Fibroblast of lung (primary cell): ENCODE results near the gene ATP6V1G2.

Experiments
- EZH2 ChIP-seq: IDR thresholded peaks from 2 replicates; pipeline ENCODE4 v1.5.1; 2012; ENCODE audit warnings: low read length, control low read depth, mild to moderate bottlenecking; ENCODE audit errors: missing control alignments
- TF ChIP-seq, protein P1 (sequence below), 2 donors: IDR thresholded peaks in 1 of 2; conservative IDR thresholded peaks in 1 of 2; 1 replicate in 1 of 2; 2 replicates in 1 of 2; pipeline ENCODE4 v1.5.1; 2011 to 2012; ENCODE audit warnings: low read length in 2 of 2, control low read depth in 1 of 2, inconsistent platforms in 1 of 2, low read depth in 1 of 2, mild to moderate bottlenecking in 1 of 2

DNA sequence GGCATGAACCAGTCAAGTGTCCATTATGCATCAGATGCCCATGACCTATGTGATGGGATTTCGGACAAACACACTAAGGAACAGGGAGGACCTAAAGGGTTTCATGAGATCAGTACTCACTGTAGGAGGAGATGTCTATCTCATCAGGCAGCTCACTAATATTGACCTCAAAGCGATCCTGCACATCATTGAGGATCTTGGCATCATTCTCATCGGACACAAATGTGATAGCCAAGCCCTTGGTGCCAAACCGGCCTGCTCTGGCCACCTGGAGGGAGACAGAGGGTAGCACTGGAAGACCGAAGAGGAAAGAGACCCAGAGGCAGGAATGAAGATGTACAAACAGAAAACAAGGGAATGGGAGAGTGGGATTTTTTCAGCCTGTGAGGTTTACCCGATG lies 15.7 kb downstream of the ATP6V1G2 start:
- TF ChIP-seq, protein P1, sequence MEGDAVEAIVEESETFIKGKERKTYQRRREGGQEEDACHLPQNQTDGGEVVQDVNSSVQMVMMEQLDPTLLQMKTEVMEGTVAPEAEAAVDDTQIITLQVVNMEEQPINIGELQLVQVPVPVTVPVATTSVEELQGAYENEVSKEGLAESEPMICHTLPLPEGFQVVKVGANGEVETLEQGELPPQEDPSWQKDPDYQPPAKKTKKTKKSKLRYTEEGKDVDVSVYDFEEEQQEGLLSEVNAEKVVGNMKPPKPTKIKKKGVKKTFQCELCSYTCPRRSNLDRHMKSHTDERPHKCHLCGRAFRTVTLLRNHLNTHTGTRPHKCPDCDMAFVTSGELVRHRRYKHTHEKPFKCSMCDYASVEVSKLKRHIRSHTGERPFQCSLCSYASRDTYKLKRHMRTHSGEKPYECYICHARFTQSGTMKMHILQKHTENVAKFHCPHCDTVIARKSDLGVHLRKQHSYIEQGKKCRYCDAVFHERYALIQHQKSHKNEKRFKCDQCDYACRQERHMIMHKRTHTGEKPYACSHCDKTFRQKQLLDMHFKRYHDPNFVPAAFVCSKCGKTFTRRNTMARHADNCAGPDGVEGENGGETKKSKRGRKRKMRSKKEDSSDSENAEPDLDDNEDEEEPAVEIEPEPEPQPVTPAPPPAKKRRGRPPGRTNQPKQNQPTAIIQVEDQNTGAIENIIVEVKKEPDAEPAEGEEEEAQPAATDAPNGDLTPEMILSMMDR (conservative IDR thresholded peaks at IDR 0.05 in 1 of 2, IDR thresholded peaks at IDR 0.05 in 1 of 2; ENCODE audit: low read depth in 1 of 2, low read length in 2 of 2) = no peak
- TF ChIP-seq EZH2 = no peak
